K562 (cell line): ENCODE results near the gene EDDM13. TPM values are rescaled to one million over a fixed set of nuclear protein-coding genes. Genes with fewer than 3 reads are reported as not detected.

Experiments
- ATAC-seq: fragments of 200-7000 bp; cut with Tn5 transposase; 3 replicates; pipeline ENCODE4 v1.9.1; 2020; ENCODE audit warnings: moderate library complexity
- BruUV-seq: library from RNA; stranded (reverse); fragments of 400-500 nt; replicated peaks from 2 replicates; lab custom pipeline; 2021; lab: Mats Ljungman, UMichigan
- CTCF ChIA-PET: fragments of 300-600 bp; formaldehyde crosslinking; extraction: SDS; loops from one replicate; lab custom pipeline; 2021; ENCODE audit warnings: low intra/inter-chr PET ratio; lab: Yijun Ruan, JAX
- POLR2A ChIA-PET: fragments of 300-600, 350-650 bp; sonication (Branson Sonifier 250); formaldehyde crosslinking; extraction: SDS; loops from one replicate; lab custom pipeline; 2021; ENCODE audit warnings: antibody characterized with exemption, inconsistent platforms; lab: Yijun Ruan, JAX
- DNase-seq, 4 experiments: peaks; one replicate each; pipeline versions ENCODE4 v3.0.0 to v3.0.0-alpha.2; 2011 to 2018; ENCODE audit warnings: low spot score in 3 of 4, mixed read lengths in 3 of 4; ENCODE audit errors: extremely low read depth in 1 of 4
- FAIRE-seq: peaks from 2 replicates; lab custom pipeline; 2011; peaks lifted over from hg19 to GRCh38; lab: Jason Lieb, UNC
- H2AFZ ChIP-seq: 2 replicates; pipeline ENCODE4 v1.6.0; 2011; ENCODE audit warnings: low read depth, low read length, control low read depth, inconsistent platforms
- H3K27ac ChIP-seq: fragments of 200-600 bp; 3 replicates; pipeline ENCODE4 v1.8.0; 2011; ENCODE audit warnings: low read depth, mild to moderate bottlenecking, control low read depth, inconsistent platforms, low read length, moderate library complexity, mixed read lengths; ENCODE audit errors: extremely low read depth
- H3K27me3 ChIP-seq, 2 experiments: fragments of 300-600 bp in 1 of 2; 2 replicates in 1 of 2; 3 replicates in 1 of 2; pipeline versions ENCODE4 v1.6.0 to v1.8.0; 2011; ENCODE audit warnings: inconsistent platforms in 2 of 2, low read length in 2 of 2, mild to moderate bottlenecking in 1 of 2, mixed read lengths in 1 of 2, moderate library complexity in 1 of 2; ENCODE audit not compliant: control insufficient read depth in 2 of 2, insufficient read depth in 2 of 2
- H3K36me3 ChIP-seq: fragments of 300-600 bp; 3 replicates; pipeline ENCODE4 v1.8.0; 2011; ENCODE audit warnings: mild to moderate bottlenecking, low read length, inconsistent platforms; ENCODE audit not compliant: control insufficient read depth, insufficient read depth
- H3K4me1 ChIP-seq, 2 experiments: fragments of 200-600 bp in 1 of 2; replicated peaks in 1 of 2; 2 replicates in 1 of 2; 3 replicates in 1 of 2; pipeline versions ENCODE4 v1.5.1 to v1.8.0; 2011; ENCODE audit warnings: inconsistent platforms in 2 of 2, low read length in 2 of 2, mild to moderate bottlenecking in 1 of 2, mixed read lengths in 1 of 2, moderate library complexity in 1 of 2; ENCODE audit not compliant: control insufficient read depth in 2 of 2, insufficient read depth in 2 of 2
- H3K4me2 ChIP-seq: 2 replicates; pipeline ENCODE4 v1.6.1; 2011; ENCODE audit warnings: low read length, control low read depth, inconsistent platforms, mixed read lengths; ENCODE audit not compliant: insufficient read depth
- H3K4me3 ChIP-seq: fragments of 200-600 bp; sonication (generic), shearing (Covaris generic); 2 replicates; pipeline ENCODE4 v1.5.1; 2016; ENCODE audit warnings: control low read depth, inconsistent platforms
- H3K79me2 ChIP-seq: fragments of 200-600 bp; 3 replicates; pipeline ENCODE4 v1.8.0; 2011; ENCODE audit warnings: low read length, inconsistent platforms; ENCODE audit not compliant: control insufficient read depth, insufficient read depth
- H3K9ac ChIP-seq, 2 experiments: 2 replicates each; pipeline versions ENCODE4 v1.6.0 to v1.6.1; 2011; ENCODE audit warnings: low read depth in 2 of 2, low read length in 2 of 2, control low read depth in 1 of 2, inconsistent platforms in 1 of 2, mild to moderate bottlenecking in 1 of 2, mixed read lengths in 1 of 2; ENCODE audit not compliant: insufficient read depth in 1 of 2
- H3K9me1 ChIP-seq: one replicate; pipeline ENCODE4 v1.6.0; 2011; ENCODE audit warnings: inconsistent platforms, mild to moderate bottlenecking, low read length, moderate library complexity; ENCODE audit not compliant: control insufficient read depth, insufficient read depth
- H3K9me3 ChIP-seq: replicated peaks from 2 replicates; pipeline ENCODE4 v1.5.1; 2011; ENCODE audit warnings: low read depth, low read length, inconsistent platforms; ENCODE audit not compliant: control insufficient read depth, insufficient read depth
- H4K20me1 ChIP-seq: replicated peaks from 2 replicates; pipeline ENCODE4 v1.6.1; 2011; ENCODE audit warnings: low read length, inconsistent platforms, mixed read lengths; ENCODE audit not compliant: control insufficient read depth, insufficient read depth
- CREB1 ChIP-seq, 2 experiments: sonication (generic) in 1 of 2; formaldehyde crosslinking in 1 of 2; IDR thresholded peaks; 2 replicates each; pipeline versions ENCODE4 v1.6.1 to v1.8.0; 2012 to 2022; ENCODE audit warnings: inconsistent platforms in 1 of 2, mild to moderate bottlenecking in 1 of 2, missing genetic modification reagents in 1 of 2, moderate library complexity in 1 of 2
- HIVEP1 ChIP-seq: fragments of 250-450 bp; sonication (Bioruptor Pico); IDR thresholded peaks from 2 replicates; pipeline ENCODE4 v1.4.0; 2020; ENCODE audit warnings: mild to moderate bottlenecking
- KHSRP ChIP-seq: fragments of 450-650 bp; IDR thresholded peaks from 2 replicates; pipeline ENCODE4 v1.6.1; 2017
- NR0B1 ChIP-seq: fragments of 450-650 bp; IDR thresholded peaks from one replicate; pipeline ENCODE4 v1.6.1; 2018; ENCODE audit warnings: mild to moderate bottlenecking, moderate library complexity; ENCODE audit not compliant: partially characterized antibody
- ZBTB17 ChIP-seq: fragments of 450-650 bp; formaldehyde crosslinking; IDR thresholded peaks from 2 replicates; pipeline ENCODE4 v1.4.0; 2020; ENCODE audit warnings: mild to moderate bottlenecking
- ZKSCAN1 ChIP-seq: fragments of 150-350 bp; IDR thresholded peaks from 2 replicates; pipeline ENCODE4 v1.6.1; 2016; ENCODE audit warnings: low read depth, low read length
- ZNF12 ChIP-seq: sonication (generic); formaldehyde crosslinking; IDR thresholded peaks from 2 replicates; pipeline ENCODE4 v1.4.0; 2020; ENCODE audit warnings: mild to moderate bottlenecking, missing genetic modification reagents
- ZNF75A ChIP-seq: fragments of 450-650 bp; formaldehyde crosslinking; IDR thresholded peaks from 2 replicates; pipeline ENCODE4 v1.4.0; 2020; ENCODE audit warnings: mild to moderate bottlenecking
- in situ Hi-C: fragments of 300-500 bp; cut with MboI; formaldehyde crosslinking; loops from 4 replicates; pipeline ENCODE4 v1.15.0; 2018; ENCODE audit warnings: inconsistent platforms, mixed read lengths
- intact Hi-C: fragments of 100-400 bp; cut with micrococcal nuclease; formaldehyde crosslinking; loops from 2 replicates; pipeline ENCODE4 v1.14.2; 2022
- polyA plus RNA-seq, 8 experiments: library from polyadenylated mRNA; depleted of rRNA in 4 of 8; stranded (reverse) in 5 of 8; unstranded in 3 of 8; fragments of >200 nt; fragmentation: Nextera tagmentation in 2 of 8; fragmentation: Illumina TruSeq in 1 of 8; extraction: Ambion mirVana in 2 of 8; extraction: Trizol in 1 of 8; gene quantifications; 2 replicates each; pipeline versions ENCODE4 v1.2.1 to v1.2.3, GENCODE V29; 2011 to 2014; ENCODE audit warnings: inconsistent platforms in 1 of 8, missing spikeins in 1 of 8
- total RNA-seq, 7 experiments: library from RNA; depleted of rRNA in 6 of 7; stranded (reverse); fragments of >200 nt in 6 of 7; fragmentation: Illumina TruSeq in 2 of 7; extraction: Trizol in 2 of 7; gene quantifications; 2 replicates each; pipeline versions ENCODE4 v1.2.1 to v1.2.3, GENCODE V29; 2011 to 2021; ENCODE audit warnings: low replicate concordance in 1 of 7

The EDDM13 gene
- total and polyA plus RNA-seq, 9 of the 15 experiments (the other 6 are each of a cell fraction or from before 2014, with no cell fraction given): 2.0 to 7.7 (median 4.1) TPM

DNA sequence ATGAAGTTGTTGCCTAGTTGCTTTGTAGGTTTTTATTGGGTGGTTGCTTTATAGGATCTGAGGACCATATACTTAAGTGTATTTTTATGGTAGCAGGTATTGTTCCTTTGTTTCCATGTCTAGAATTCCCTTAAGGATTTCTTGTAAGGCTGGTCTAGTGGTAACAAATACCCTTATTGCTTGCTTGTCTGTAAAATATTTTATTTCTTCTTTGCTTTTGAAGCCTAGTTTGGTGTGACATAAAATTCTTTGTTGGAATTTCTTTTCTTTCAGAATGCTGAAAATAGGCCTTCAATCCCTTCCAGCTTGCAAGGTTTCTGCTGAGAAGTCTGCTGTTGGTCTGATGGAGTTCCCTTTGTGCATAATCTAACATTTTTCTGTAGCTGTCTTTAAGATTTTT, 60.1 kb downstream of the EDDM13 start:
- Histone ChIP-seq H3K27me3 (no peaks in the 10 kb centered on the region), H4K20me1 (no peaks in the 10 kb centered on the region), H3K9me3 (peaks cover 7% of the 10 kb centered on the region; the same call in 1 of the 2 replicates), H3K9ac (no peak overlapping the region), H3K27ac (no peak overlapping the region), H3K36me3 (no peaks in the 10 kb centered on the region), H3K4me3 (no peak overlapping the region), H3K4me2 (no peak overlapping the region), H2AFZ (no peak overlapping the region), H3K9me1 (no peaks in the 10 kb centered on the region), H3K4me1 (no peaks in the 10 kb centered on the region), H3K79me2 (no peaks in the 10 kb centered on the region)
- ChIA-PET CTCF (interaction anchor here (2.6 to 5.1 kb wide), 2 partner anchors 23 to 79 kb away, joined by 10 to 46 read pairs; no protein-coding TSS in a partner anchor), POLR2A (interaction anchor here (0.6 to 1.2 kb wide), 2 partner anchors 187 to 247 kb away, joined by 3 to 4 read pairs; no protein-coding TSS in a partner anchor)
- FAIRE-seq (no peak), DNase-seq (no peak), ATAC-seq (no peak)
- intact Hi-C loops (loop anchor here (1.0 to 5.0 kb wide), 5 partner anchors 24 to 256 kb away; no protein-coding TSS in a partner anchor), in situ Hi-C loops (loop anchor here (5.0 kb wide), 1 partner anchor 70 kb away; no protein-coding TSS in a partner anchor)
- no TSS peak for BruUV-seq
- TF ChIP-seq ZKSCAN1 (no peak), ZBTB17 (CRISPR knock-in tag) (no peak), CREB1 (IDR thresholded peaks at IDR 0.05) (no peak), CREB1 (CRISPR knock-in tag; IDR thresholded peaks at IDR 0.05) (no peak), ZNF12 (no peak), KHSRP (no peak), HIVEP1 (CRISPR knock-in tag) (no peak), NR0B1 (no peak), ZNF75A (CRISPR knock-in tag) (no peak)
